H1 (cell line): ENCODE results near the gene GIT1. TPM values are rescaled to one million over a fixed set of nuclear protein-coding genes. Genes with fewer than 3 reads are reported as not detected.

Source experiments
- CTCF ChIA-PET: fragments of 300-600 bp; sonication (Branson Sonifier 250); formaldehyde crosslinking; loops from one replicate; lab custom pipeline; 2021; ENCODE audit not compliant: partially characterized antibody; lab: Charles Lee
- POLR2A ChIA-PET: fragments of 300-600 bp; sonication (Branson Sonifier 250); formaldehyde crosslinking; loops from one replicate; lab custom pipeline; 2021; ENCODE audit warnings: inconsistent platforms; ENCODE audit not compliant: partially characterized antibody; lab: Charles Lee
- DNase-seq, 2 experiments: peaks; one replicate each; pipeline versions ENCODE4 v3.0.0 to v3.0.0-alpha.2; 2010 to 2022; ENCODE audit warnings: low spot score in 2 of 2, low read depth in 1 of 2, mixed read lengths in 1 of 2
- FAIRE-seq: peaks from 2 replicates; lab custom pipeline; 2011; peaks lifted over from hg19 to GRCh38; lab: Jason Lieb, UNC
- H2AFZ ChIP-seq: 2 replicates; pipeline ENCODE4 v1.8.1; 2012; ENCODE audit warnings: low read length, inconsistent platforms
- H2AK5ac ChIP-seq: 2 replicates; pipeline ENCODE4 v1.6.1; 2013; ENCODE audit warnings: low read depth, low read length
- H2BK120ac ChIP-seq: replicated peaks from 2 replicates; pipeline ENCODE3; 2013; ENCODE audit warnings: low read depth, low read length, inconsistent platforms
- H2BK12ac ChIP-seq: 2 replicates; pipeline ENCODE4 v1.6.1; 2013; ENCODE audit warnings: low read depth, low read length
- H2BK15ac ChIP-seq: 2 replicates; pipeline ENCODE4 v1.6.1; 2013; ENCODE audit warnings: low read length
- H2BK20ac ChIP-seq: 2 replicates; pipeline ENCODE4 v1.6.1; 2013; ENCODE audit warnings: low read length
- H2BK5ac ChIP-seq: 2 replicates; pipeline ENCODE4 v1.6.1; 2013; ENCODE audit warnings: low read depth, low read length
- H3K14ac ChIP-seq: 2 replicates; pipeline ENCODE4 v1.6.1; 2013; ENCODE audit warnings: inconsistent platforms; ENCODE audit not compliant: insufficient read length
- H3K18ac ChIP-seq: 2 replicates; pipeline ENCODE4 v1.6.1; 2013; ENCODE audit warnings: low read length; ENCODE audit errors: extremely low read depth
- H3K23ac ChIP-seq: 2 replicates; pipeline ENCODE4 v1.6.1; 2013; ENCODE audit warnings: inconsistent platforms; ENCODE audit not compliant: insufficient read length
- H3K23me2 ChIP-seq: 2 replicates; pipeline ENCODE4 v1.6.1; 2013; ENCODE audit warnings: low read depth, low read length
- H3K27ac ChIP-seq: 2 replicates; pipeline ENCODE4 v1.6.1; 2011; ENCODE audit warnings: low read depth, low read length, inconsistent platforms
- H3K27me3 ChIP-seq, 4 experiments: replicated peaks in 1 of 4; 1 replicate in 1 of 4; 2 replicates in 3 of 4; pipeline versions ENCODE4 v1.6.1 to v1.8.1; 2011 to 2013; ENCODE audit warnings: low read length in 3 of 4, mild to moderate bottlenecking in 3 of 4, inconsistent platforms in 2 of 4, mixed read lengths in 2 of 4, moderate library complexity in 1 of 4; ENCODE audit not compliant: control insufficient read depth in 3 of 4, insufficient read depth in 3 of 4; ENCODE audit errors: extremely low read depth in 1 of 4
- H3K36me3 ChIP-seq, 4 experiments: 2 replicates each; pipeline versions ENCODE4 v1.6.1 to v1.8.1; 2011 to 2013; ENCODE audit warnings: mild to moderate bottlenecking in 4 of 4, low read length in 3 of 4, moderate library complexity in 2 of 4, control low read depth in 1 of 4, inconsistent platforms in 1 of 4; ENCODE audit not compliant: insufficient read depth in 4 of 4, control insufficient read depth in 2 of 4
- H3K4ac ChIP-seq: replicated peaks from 2 replicates; pipeline ENCODE3; 2013; ENCODE audit warnings: low read length, low read depth, mixed read lengths, inconsistent platforms; ENCODE audit not compliant: insufficient read length
- H3K4me1 ChIP-seq, 4 experiments: replicated peaks in 1 of 4; 1 replicate in 1 of 4; 2 replicates in 3 of 4; pipeline versions ENCODE4 v1.6.1 to v1.8.1; 2011 to 2013; ENCODE audit warnings: low read length in 3 of 4, inconsistent platforms in 2 of 4, mixed read lengths in 1 of 4; ENCODE audit not compliant: insufficient read depth in 4 of 4, control insufficient read depth in 3 of 4
- H3K4me2 ChIP-seq, 2 experiments: 2 replicates each; pipeline versions ENCODE4 v1.6.1 to v1.8.1; 2011 to 2013; ENCODE audit warnings: low read depth in 2 of 2, low read length in 2 of 2, control low read depth in 1 of 2, inconsistent platforms in 1 of 2, mild to moderate bottlenecking in 1 of 2; ENCODE audit not compliant: insufficient read depth in 1 of 2
- H3K4me3 ChIP-seq, 4 experiments: fragments of 200-600, 300-600 bp in 1 of 4; sonication (generic), shearing (Covaris generic), sonication (Bioruptor Twin) in 1 of 4; 2 replicates each; pipeline versions ENCODE4 v1.5.1 to v1.8.1; 2011 to 2016; ENCODE audit warnings: low read length in 4 of 4, low read depth in 3 of 4, control low read depth in 2 of 4, inconsistent platforms in 2 of 4, mild to moderate bottlenecking in 2 of 4, mixed read lengths in 1 of 4, moderate library complexity in 1 of 4; ENCODE audit not compliant: insufficient read depth in 2 of 4; ENCODE audit errors: extremely low read depth in 1 of 4
- H3K56ac ChIP-seq: replicated peaks from 2 replicates; pipeline ENCODE3; 2013; ENCODE audit warnings: low read depth, mild to moderate bottlenecking, mixed read lengths, low read length, inconsistent platforms; ENCODE audit not compliant: insufficient read length
- H3K79me1 ChIP-seq: 2 replicates; pipeline ENCODE4 v1.6.1; 2013; ENCODE audit warnings: low read depth, low read length, control low read depth
- H3K79me2 ChIP-seq, 2 experiments: 2 replicates each; pipeline versions ENCODE4 v1.6.1 to v1.8.1; 2012 to 2013; ENCODE audit warnings: low read length in 2 of 2, mild to moderate bottlenecking in 2 of 2, inconsistent platforms in 1 of 2; ENCODE audit not compliant: insufficient read depth in 2 of 2, control insufficient read depth in 1 of 2
- H3K9ac ChIP-seq, 4 experiments: replicated peaks in 1 of 4; 1 replicate in 1 of 4; 2 replicates in 3 of 4; pipeline versions ENCODE4 v1.6.1 to v1.8.1; 2011 to 2013; ENCODE audit warnings: low read depth in 3 of 4, low read length in 3 of 4, control low read depth in 2 of 4, mild to moderate bottlenecking in 2 of 4, moderate library complexity in 2 of 4, inconsistent platforms in 1 of 4; ENCODE audit errors: extremely low read depth in 1 of 4
- H3K9me3 ChIP-seq, 2 experiments: 2 replicates each; pipeline versions ENCODE4 v1.6.1 to v1.8.1; 2012 to 2013; ENCODE audit warnings: mild to moderate bottlenecking in 2 of 2, moderate library complexity in 2 of 2, control low read depth in 1 of 2, inconsistent platforms in 1 of 2, low read depth in 1 of 2, low read length in 1 of 2, mixed read lengths in 1 of 2; ENCODE audit not compliant: insufficient read depth in 2 of 2
- H4K20me1 ChIP-seq, 2 experiments: replicated peaks in 1 of 2; 2 replicates each; pipeline versions ENCODE3 to v1.8.1; 2011 to 2013; ENCODE audit warnings: inconsistent platforms in 2 of 2, low read length in 2 of 2, mild to moderate bottlenecking in 1 of 2; ENCODE audit not compliant: insufficient read depth in 2 of 2, control insufficient read depth in 1 of 2
- H4K5ac ChIP-seq: 2 replicates; pipeline ENCODE4 v1.6.1; 2013; ENCODE audit warnings: low read length, low read depth, mixed read lengths, inconsistent platforms; ENCODE audit not compliant: insufficient read length
- H4K8ac ChIP-seq: 2 replicates; pipeline ENCODE4 v1.8.0; 2013; ENCODE audit warnings: mild to moderate bottlenecking, moderate library complexity, low read length, inconsistent platforms; ENCODE audit not compliant: insufficient read depth; ENCODE audit errors: extremely low read depth
- H4K91ac ChIP-seq: replicated peaks from 2 replicates; pipeline ENCODE3; 2013; ENCODE audit warnings: low read length, mixed read lengths, inconsistent platforms; ENCODE audit not compliant: insufficient read length
- ASH2L ChIP-seq: fragments of 200-600, 300-600 bp; sonication (generic); IDR thresholded peaks from one replicate; pipeline ENCODE4 v1.7.1; 2017; ENCODE audit warnings: low read length
- CHD2 ChIP-seq: IDR thresholded peaks from 2 replicates; pipeline ENCODE4 v1.6.1; 2012; ENCODE audit warnings: low read length, improper control_type of control experiment
- KDM1A ChIP-seq: fragments of 200-600, 300-600 bp; sonication (generic); IDR thresholded peaks from 2 replicates; pipeline ENCODE4 v1.7.1; 2016; ENCODE audit warnings: mild to moderate bottlenecking, low read length, borderline replicate concordance
- PHF8 ChIP-seq: fragments of 200-600 bp; sonication (generic); conservative IDR thresholded peaks from 2 replicates; pipeline ENCODE4 v1.7.1; 2012; ENCODE audit warnings: low read depth, mild to moderate bottlenecking, inconsistent platforms, low read length, moderate library complexity
- SIN3A ChIP-seq, 2 experiments: IDR thresholded peaks in 1 of 2; conservative IDR thresholded peaks in 1 of 2; 2 replicates each; pipeline ENCODE4 v1.6.1; 2011 to 2012; ENCODE audit warnings: low read length in 2 of 2, improper control_type of control experiment in 1 of 2, low read depth in 1 of 2, mild to moderate bottlenecking in 1 of 2
- SP4 ChIP-seq: IDR thresholded peaks from 2 replicates; pipeline ENCODE4 v1.6.1; 2012; ENCODE audit warnings: low read length, inconsistent platforms
- WGBS, 2 experiments: shearing (Covaris generic) in 1 of 2; methylation state at CpG; one replicate each; pipeline versions ENCODE4 v1.1.6 to v1.1.7; 2013 to 2015; ENCODE audit warnings: low lambda C conversion rate in 2 of 2, mixed read lengths in 2 of 2, inconsistent platforms in 1 of 2, low coverage in 1 of 2, missing lambda C conversion rate in 1 of 2; ENCODE audit not compliant: insufficient replicate concordance in 2 of 2, insufficient coverage in 1 of 2, insufficient read length in 1 of 2; ENCODE audit errors: extremely low coverage in 1 of 2, missing lambda C conversion rate in 1 of 2; 5-methylcytosine and 5-hydroxymethylcytosine counted together
- polyA plus RNA-seq, 7 experiments: library from polyadenylated mRNA; depleted of rRNA in 3 of 7; stranded (reverse) in 5 of 7; unstranded in 2 of 7; fragments of >200 nt in 5 of 7; fragments of 200-250 nt in 2 of 7; gene quantifications; 1 replicate in 5 of 7; 2 replicates in 1 of 7; 4 replicates in 1 of 7; pipeline versions ENCODE4 v1.2.1 to v1.2.3, GENCODE V29; 2011 to 2013; ENCODE audit warnings: missing spikeins in 2 of 7, mixed read lengths in 2 of 7
- total RNA-seq: library from RNA; stranded (reverse); fragmentation: NEBNext Ultra II Directional; extraction: Animal tissue kit (Norgen Biotek cat#: 25700); gene quantifications from 2 replicates; pipeline ENCODE4 v1.2.1, GENCODE V29; 2021
- TF ChIP-seq, protein P1 (sequence below), 3 experiments: IDR thresholded peaks; 1 replicate in 2 of 3; 2 replicates in 1 of 3; pipeline versions ENCODE4 v1.5.1 to v1.6.1; 2011; ENCODE audit warnings: low read length in 3 of 3, mild to moderate bottlenecking in 3 of 3, inconsistent platforms in 2 of 3, low read depth in 1 of 3, moderate library complexity in 1 of 3; ENCODE audit not compliant: insufficient read depth in 1 of 3; ENCODE audit errors: control extremely low read depth in 1 of 3

The GIT1 gene
- total and polyA plus RNA-seq, 2 of the 8 experiments (the other 6 are each of a cell fraction or from before 2014, with no cell fraction given) = 62.4 to 63.0 TPM

DNA sequence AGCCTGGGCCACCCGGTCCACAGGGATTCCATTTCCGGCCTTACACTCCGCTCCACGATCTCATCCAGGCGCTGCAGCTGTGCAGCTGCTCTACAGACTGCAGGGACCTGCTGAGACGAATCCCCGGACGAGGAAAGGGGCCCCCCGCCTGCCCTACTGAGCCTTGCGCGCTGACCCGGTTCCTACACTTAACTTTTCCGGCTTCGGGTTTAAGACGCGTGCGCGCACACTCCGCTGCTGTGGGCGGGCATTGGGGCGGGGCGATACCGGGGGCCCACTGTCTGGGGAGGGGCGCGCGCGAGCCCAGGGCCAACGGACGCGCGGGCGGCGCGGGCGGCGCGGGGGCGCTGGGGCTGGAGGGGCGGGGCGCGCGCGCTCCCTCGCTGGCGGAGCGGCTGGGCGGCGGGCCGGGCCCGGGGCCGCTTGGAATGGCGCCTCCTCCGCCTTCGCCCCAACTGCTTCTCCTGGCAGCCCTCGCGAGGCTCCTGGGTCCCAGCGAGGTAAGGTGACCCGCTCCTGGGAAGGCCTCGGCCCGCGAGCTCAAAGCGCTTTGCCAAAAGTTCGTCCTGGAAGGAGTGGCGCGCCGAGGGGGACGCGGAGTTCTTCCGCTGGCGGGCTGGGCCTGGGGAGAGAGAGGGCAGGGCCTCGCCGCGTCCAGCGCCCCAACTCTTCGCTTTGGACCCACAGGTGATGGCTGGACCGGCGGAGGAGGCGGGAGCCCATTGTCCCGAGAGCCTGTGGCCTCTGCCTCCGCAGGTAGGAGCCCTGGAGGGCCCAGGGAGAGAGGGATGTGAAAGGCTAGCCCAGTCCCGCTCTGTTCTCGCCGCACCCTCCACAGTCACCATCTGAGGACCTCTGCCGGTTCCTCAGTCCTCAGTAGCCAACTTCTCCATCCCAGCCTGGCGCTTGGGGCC is 20.9 kb downstream of the GIT1 start, which contains the start of gene TP53I13:
Gene TP53I13 (plus strand): TSS at position 371 of the 914 bp plus-strand sequence. CDS start 58 bp downstream, at position 429.
- no peaks in the 10 kb centered on the region for H3K79me1 ChIP-seq
- H2BK15ac ChIP-seq = 0 out of 2 replicates have a peak within 1 kb of the TSS, but pooled peaks have one; percentile 81
- no peak within 1 kb of the TSS for H3K27ac ChIP-seq
- H3K23me2 ChIP-seq = peaks cover 27% of the 10 kb centered on the region
- H3K4ac ChIP-seq = peak within 1 kb of the TSS; percentile 55
- peak within 1 kb of the TSS; percentile 84 to 93 for H3K4me2 ChIP-seq
- H3K36me3 ChIP-seq = no peaks in the 10 kb centered on the region
- peak within 1 kb of the TSS; percentile 9 for H3K56ac ChIP-seq
- H3K79me2 ChIP-seq = no peaks in the 10 kb centered on the region
- H2BK12ac ChIP-seq = 0 out of 2 replicates have a peak within 1 kb of the TSS, but pooled peaks have one; percentile 9
- FAIRE-seq (no peak), DNase-seq (peak in 1 of 2 experiments; percentile 87)
- H3K9me3 ChIP-seq = no peaks in the 10 kb centered on the region
- H2AFZ ChIP-seq = peak within 1 kb of the TSS; percentile 96
- peak within 1 kb of the TSS; percentile 90 for H3K18ac ChIP-seq
- no peak within 1 kb of the TSS for H2BK120ac ChIP-seq
- no peak within 1 kb of the TSS; the same call in 1 of the 2 replicates for H2AK5ac ChIP-seq
- peaks cover 11 to 48% (median 34%) of the 10 kb centered on the region in 4 experiments for H3K27me3 ChIP-seq
- H4K91ac ChIP-seq = peak within 1 kb of the TSS; percentile 34
- H4K5ac ChIP-seq = peak within 1 kb of the TSS; percentile 79
- H2BK20ac ChIP-seq = no peak within 1 kb of the TSS; the same call in 1 of the 2 replicates
- H4K8ac ChIP-seq = peak within 1 kb of the TSS; percentile 83
- peak within 1 kb of the TSS in 3 of 4 experiments; percentile 42 to 45 (median 44); a peak in 6 of 7 replicates for H3K9ac ChIP-seq
- peaks cover 1 to 2% of the 10 kb centered on the region in 2 experiments for H4K20me1 ChIP-seq
- H3K14ac ChIP-seq = no peak within 1 kb of the TSS
- peaks cover 6 to 15% (median 11%) of the 10 kb centered on the region in 4 experiments; a peak in 6 of 7 replicates for H3K4me1 ChIP-seq
- H3K4me3 ChIP-seq = peak within 1 kb of the TSS; percentile 66 to 76 (median 72)
- H3K23ac ChIP-seq = no peak within 1 kb of the TSS
- POLR2A ChIA-PET = interaction anchor here (0.6 to 2.0 kb wide), 12 partner anchors 10 to 274 kb away, joined by 3 to 7 read pairs (median 4); partner anchors contain the start of genes ANKRD13B and NUFIP2
- H2BK5ac ChIP-seq = peak within 1 kb of the TSS; percentile 66; the same call in 1 of the 2 replicates
- 2% methylated on average over 37 of the region's 85 CpGs; no CpG with 5 or more reads in 1 of the 2 experiments for WGBS, 2 experiments
- CTCF ChIA-PET = interaction anchor here (0.6 to 15.3 kb wide), 11 partner anchors 11 to 198 kb away, joined by 3 to 167 read pairs (median 4); partner anchors contain the start of genes ANKRD13B and CORO6
- TF ChIP-seq SIN3A (conservative IDR thresholded peaks at IDR 0.05 in 1 of 2, IDR thresholded peaks at IDR 0.05 in 1 of 2; ENCODE audit: low read depth in 1 of 2, low read length in 2 of 2) (0 out of 4 replicates have a peak, but pooled peaks of 1 of the 2 experiments have one; percentile 31), CHD2 (0 out of 2 replicates have a peak, but pooled peaks have one; percentile 60), SP4 (no peak), PHF8 (peak; percentile 53), KDM1A (no peak), ASH2L (peak; percentile 81)
- TF ChIP-seq, protein P1, sequence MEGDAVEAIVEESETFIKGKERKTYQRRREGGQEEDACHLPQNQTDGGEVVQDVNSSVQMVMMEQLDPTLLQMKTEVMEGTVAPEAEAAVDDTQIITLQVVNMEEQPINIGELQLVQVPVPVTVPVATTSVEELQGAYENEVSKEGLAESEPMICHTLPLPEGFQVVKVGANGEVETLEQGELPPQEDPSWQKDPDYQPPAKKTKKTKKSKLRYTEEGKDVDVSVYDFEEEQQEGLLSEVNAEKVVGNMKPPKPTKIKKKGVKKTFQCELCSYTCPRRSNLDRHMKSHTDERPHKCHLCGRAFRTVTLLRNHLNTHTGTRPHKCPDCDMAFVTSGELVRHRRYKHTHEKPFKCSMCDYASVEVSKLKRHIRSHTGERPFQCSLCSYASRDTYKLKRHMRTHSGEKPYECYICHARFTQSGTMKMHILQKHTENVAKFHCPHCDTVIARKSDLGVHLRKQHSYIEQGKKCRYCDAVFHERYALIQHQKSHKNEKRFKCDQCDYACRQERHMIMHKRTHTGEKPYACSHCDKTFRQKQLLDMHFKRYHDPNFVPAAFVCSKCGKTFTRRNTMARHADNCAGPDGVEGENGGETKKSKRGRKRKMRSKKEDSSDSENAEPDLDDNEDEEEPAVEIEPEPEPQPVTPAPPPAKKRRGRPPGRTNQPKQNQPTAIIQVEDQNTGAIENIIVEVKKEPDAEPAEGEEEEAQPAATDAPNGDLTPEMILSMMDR (IDR thresholded peaks at IDR 0.05; ENCODE audit: control extremely low read depth in 1 of 3, insufficient read depth in 1 of 3, low read depth in 1 of 3, low read length in 3 of 3) = no peak
